ENCODE measurements around the gene MOCS2. TPM values are rescaled to one million over a fixed set of nuclear protein-coding genes. Genes with fewer than 3 reads are reported as not detected.

The MOCS2 gene
- total and polyA plus RNA-seq, 9 of the 15 experiments (the other 6 are each of a cell fraction or from before 2014, with no cell fraction given) = 33.0 to 74.5 (median 48.4) TPM

DNA sequence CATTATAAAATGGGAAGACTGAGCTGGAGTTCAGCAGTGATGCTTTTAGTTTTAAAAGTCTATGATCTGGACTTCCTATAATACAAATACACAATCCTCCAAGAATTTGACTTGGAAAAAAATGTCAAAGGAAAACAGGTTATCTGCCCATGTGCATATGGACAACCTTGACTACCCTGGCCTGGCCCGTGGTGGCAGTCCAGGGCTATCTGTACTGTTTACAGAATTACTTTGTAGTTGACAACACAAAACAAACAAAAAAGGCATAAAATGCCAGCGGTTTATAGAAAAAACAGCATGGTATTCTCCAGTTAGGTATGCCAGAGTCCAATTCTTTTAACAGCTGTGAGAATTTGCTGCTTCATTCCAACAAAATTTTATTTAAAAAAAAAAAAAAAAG is 17.3 kb downstream of the MOCS2 start:
- FAIRE-seq (no peak), ATAC-seq (no peak), DNase-seq (ENCODE audit: extremely low read depth in 1 of 4, low spot score in 3 of 4) (no peak)
- Histone ChIP-seq H3K79me2 (ENCODE audit: control insufficient read depth, insufficient read depth, low read length) (no peaks in the 10 kb centered on the region), H3K9me3 (replicated peaks; ENCODE audit: control insufficient read depth, insufficient read depth, low read depth, low read length) (no peaks in the 10 kb centered on the region), H3K4me1 (replicated peaks in 1 of 2; ENCODE audit: control insufficient read depth in 2 of 2, insufficient read depth in 2 of 2, low read length in 2 of 2) (no peaks in the 10 kb centered on the region), H3K27ac (ENCODE audit: extremely low read depth, low read depth, low read length) (no peak overlapping the region), H3K9me1 (ENCODE audit: control insufficient read depth, insufficient read depth, low read length) (no peaks in the 10 kb centered on the region), H3K4me2 (ENCODE audit: insufficient read depth, low read length) (no peak overlapping the region), H4K20me1 (replicated peaks; ENCODE audit: control insufficient read depth, insufficient read depth, low read length) (no peaks in the 10 kb centered on the region), H3K4me3 (no peak overlapping the region), H3K36me3 (ENCODE audit: control insufficient read depth, insufficient read depth, low read length) (no peaks in the 10 kb centered on the region), H3K9ac (ENCODE audit: insufficient read depth in 1 of 2, low read depth in 2 of 2, low read length in 2 of 2) (no peak overlapping the region), H3K27me3 (ENCODE audit: control insufficient read depth in 2 of 2, insufficient read depth in 2 of 2, low read length in 2 of 2) (no peaks in the 10 kb centered on the region), H2AFZ (ENCODE audit: low read depth, low read length) (no peak overlapping the region)
- in situ Hi-C loops (cut with MboI) = no loop called here
- intact Hi-C loops (cut with micrococcal nuclease) = loop anchor here (10.0 kb wide), 1 partner anchor 287 kb away; no protein-coding TSS in a partner anchor
- ChIA-PET POLR2A (interaction anchor here (1.1 kb wide), 1 partner anchor 31 kb away, joined by 4 read pairs; no protein-coding TSS in a partner anchor), CTCF (ENCODE audit: low intra/inter-chr PET ratio) (no interaction called here)
- BruUV-seq (replicated peaks) = no TSS peak
- WGBS (ENCODE audit: insufficient coverage, low coverage, missing lambda C conversion rate) = 0% methylated on average over 2 of the region's 2 CpGs
- TF ChIP-seq JUNB (CRISPR knock-in tag; conservative IDR thresholded peaks at IDR 0.05) (no peak), NR3C1 (CRISPR knock-in tag; IDR thresholded peaks at IDR 0.05) (no peak), TAF15 (IDR thresholded peaks at IDR 0.05; ENCODE audit: low read depth, low read length) (no peak), ZNF311 (CRISPR knock-in tag; IDR thresholded peaks at IDR 0.05) (no peak), ZC3H11A (IDR thresholded peaks at IDR 0.05; ENCODE audit: low read depth, low read length) (no peak), U2AF1 (optimal IDR thresholded peaks at IDR 0.05; ENCODE audit: low read depth, low read length) (no peak), ZNF79 (CRISPR knock-in tag; IDR thresholded peaks at IDR 0.05; ENCODE audit: low read depth) (no peak)
- TF ChIP-seq, protein P1, sequence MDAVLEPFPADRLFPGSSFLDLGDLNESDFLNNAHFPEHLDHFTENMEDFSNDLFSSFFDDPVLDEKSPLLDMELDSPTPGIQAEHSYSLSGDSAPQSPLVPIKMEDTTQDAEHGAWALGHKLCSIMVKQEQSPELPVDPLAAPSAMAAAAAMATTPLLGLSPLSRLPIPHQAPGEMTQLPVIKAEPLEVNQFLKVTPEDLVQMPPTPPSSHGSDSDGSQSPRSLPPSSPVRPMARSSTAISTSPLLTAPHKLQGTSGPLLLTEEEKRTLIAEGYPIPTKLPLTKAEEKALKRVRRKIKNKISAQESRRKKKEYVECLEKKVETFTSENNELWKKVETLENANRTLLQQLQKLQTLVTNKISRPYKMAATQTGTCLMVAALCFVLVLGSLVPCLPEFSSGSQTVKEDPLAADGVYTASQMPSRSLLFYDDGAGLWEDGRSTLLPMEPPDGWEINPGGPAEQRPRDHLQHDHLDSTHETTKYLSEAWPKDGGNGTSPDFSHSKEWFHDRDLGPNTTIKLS (IDR thresholded peaks at IDR 0.05; ENCODE audit: borderline replicate concordance, low read depth) = no peak
- TF ChIP-seq, protein P2, sequence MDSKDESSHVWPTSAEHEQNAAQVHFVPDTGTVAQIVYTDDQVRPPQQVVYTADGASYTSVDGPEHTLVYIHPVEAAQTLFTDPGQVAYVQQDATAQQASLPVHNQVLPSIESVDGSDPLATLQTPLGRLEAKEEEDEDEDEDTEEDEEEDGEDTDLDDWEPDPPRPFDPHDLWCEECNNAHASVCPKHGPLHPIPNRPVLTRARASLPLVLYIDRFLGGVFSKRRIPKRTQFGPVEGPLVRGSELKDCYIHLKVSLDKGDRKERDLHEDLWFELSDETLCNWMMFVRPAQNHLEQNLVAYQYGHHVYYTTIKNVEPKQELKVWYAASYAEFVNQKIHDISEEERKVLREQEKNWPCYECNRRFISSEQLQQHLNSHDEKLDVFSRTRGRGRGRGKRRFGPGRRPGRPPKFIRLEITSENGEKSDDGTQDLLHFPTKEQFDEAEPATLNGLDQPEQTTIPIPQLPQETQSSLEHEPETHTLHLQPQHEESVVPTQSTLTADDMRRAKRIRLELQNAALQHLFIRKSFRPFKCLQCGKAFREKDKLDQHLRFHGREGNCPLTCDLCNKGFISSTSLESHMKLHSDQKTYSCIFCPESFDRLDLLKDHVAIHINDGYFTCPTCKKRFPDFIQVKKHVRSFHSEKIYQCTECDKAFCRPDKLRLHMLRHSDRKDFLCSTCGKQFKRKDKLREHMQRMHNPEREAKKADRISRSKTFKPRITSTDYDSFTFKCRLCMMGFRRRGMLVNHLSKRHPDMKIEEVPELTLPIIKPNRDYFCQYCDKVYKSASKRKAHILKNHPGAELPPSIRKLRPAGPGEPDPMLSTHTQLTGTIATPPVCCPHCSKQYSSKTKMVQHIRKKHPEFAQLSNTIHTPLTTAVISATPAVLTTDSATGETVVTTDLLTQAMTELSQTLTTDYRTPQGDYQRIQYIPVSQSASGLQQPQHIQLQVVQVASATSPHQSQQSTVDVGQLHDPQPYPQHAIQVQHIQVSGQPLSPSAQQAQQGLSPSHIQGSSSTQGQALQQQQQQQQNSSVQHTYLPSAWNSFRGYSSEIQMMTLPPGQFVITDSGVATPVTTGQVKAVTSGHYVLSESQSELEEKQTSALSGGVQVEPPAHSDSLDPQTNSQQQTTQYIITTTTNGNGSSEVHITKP (IDR thresholded peaks at IDR 0.05; ENCODE audit: partially characterized antibody) = no peak
- TF ChIP-seq, protein P3, sequence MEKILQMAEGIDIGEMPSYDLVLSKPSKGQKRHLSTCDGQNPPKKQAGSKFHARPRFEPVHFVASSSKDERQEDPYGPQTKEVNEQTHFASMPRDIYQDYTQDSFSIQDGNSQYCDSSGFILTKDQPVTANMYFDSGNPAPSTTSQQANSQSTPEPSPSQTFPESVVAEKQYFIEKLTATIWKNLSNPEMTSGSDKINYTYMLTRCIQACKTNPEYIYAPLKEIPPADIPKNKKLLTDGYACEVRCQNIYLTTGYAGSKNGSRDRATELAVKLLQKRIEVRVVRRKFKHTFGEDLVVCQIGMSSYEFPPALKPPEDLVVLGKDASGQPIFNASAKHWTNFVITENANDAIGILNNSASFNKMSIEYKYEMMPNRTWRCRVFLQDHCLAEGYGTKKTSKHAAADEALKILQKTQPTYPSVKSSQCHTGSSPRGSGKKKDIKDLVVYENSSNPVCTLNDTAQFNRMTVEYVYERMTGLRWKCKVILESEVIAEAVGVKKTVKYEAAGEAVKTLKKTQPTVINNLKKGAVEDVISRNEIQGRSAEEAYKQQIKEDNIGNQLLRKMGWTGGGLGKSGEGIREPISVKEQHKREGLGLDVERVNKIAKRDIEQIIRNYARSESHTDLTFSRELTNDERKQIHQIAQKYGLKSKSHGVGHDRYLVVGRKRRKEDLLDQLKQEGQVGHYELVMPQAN (IDR thresholded peaks at IDR 0.05; ENCODE audit: borderline replicate concordance) = no peak

Data from K562 (cell line).